ENCODE data around the gene LMAN1. TPM values are rescaled to one million over a fixed set of nuclear protein-coding genes. Genes with fewer than 3 reads are reported as not detected.

LMAN1 gene
- total and polyA plus RNA-seq, 2 of the 13 experiments (the other 11 are each of a cell fraction or from before 2014, with no cell fraction given), result 127 to 131 TPM

- TF ChIP-seq ZNF773 (CRISPR knock-in tag; IDR thresholded peaks at IDR 0.05; ENCODE audit: borderline replicate concordance) (no peak), SCMH1 (CRISPR knock-in tag; IDR thresholded peaks at IDR 0.05; ENCODE audit: borderline replicate concordance) (no peak)
- TF ChIP-seq, protein P1, sequence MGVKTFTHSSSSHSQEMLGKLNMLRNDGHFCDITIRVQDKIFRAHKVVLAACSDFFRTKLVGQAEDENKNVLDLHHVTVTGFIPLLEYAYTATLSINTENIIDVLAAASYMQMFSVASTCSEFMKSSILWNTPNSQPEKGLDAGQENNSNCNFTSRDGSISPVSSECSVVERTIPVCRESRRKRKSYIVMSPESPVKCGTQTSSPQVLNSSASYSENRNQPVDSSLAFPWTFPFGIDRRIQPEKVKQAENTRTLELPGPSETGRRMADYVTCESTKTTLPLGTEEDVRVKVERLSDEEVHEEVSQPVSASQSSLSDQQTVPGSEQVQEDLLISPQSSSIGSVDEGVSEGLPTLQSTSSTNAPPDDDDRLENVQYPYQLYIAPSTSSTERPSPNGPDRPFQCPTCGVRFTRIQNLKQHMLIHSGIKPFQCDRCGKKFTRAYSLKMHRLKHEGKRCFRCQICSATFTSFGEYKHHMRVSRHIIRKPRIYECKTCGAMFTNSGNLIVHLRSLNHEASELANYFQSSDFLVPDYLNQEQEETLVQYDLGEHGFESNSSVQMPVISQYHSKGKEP (CRISPR knock-in tag; IDR thresholded peaks at IDR 0.05), result no peak
Observed at GRCh38 chr18:59385191-59385590, 26.1 kb upstream of the LMAN1 start (continued).

GRCh38 chr18:59383851-59384250 is 24.8 kb upstream of the LMAN1 start:
- no peak overlapping the region for H3K4me2 ChIP-seq (ENCODE audit: low read depth, low read length)
- H3K9me3 ChIP-seq (ENCODE audit: low read length), result no peaks in the 10 kb centered on the region
- in situ Hi-C loops (cut with HindIII; ENCODE audit: extremely low pct_ligation_motif_present, low pct_unique_long_range_greater_than_20kb), result no loop called here
- peaks cover 0 to 21% of the 10 kb centered on the region in 2 experiments; a peak in 2 of 5 replicates for H3K27me3 ChIP-seq (ENCODE audit: control insufficient read depth in 1 of 2, insufficient read depth in 2 of 2, low read length in 2 of 2)
- no peak for TF ChIP-seq MED1 (CRISPR knock-in tag; IDR thresholded peaks at IDR 0.05)
- no peak for TF ChIP-seq YY1 (IDR thresholded peaks at IDR 0.05; ENCODE audit: insufficient read depth, insufficient replicate concordance, low read depth, low read length)
- TF ChIP-seq RFXAP (CRISPR knock-in tag; IDR thresholded peaks at IDR 0.05; ENCODE audit: borderline replicate concordance), result no peak
- TF ChIP-seq CREB1 (IDR thresholded peaks at IDR 0.05), result no peak
- TF ChIP-seq CREB1 (CRISPR knock-in tag; IDR thresholded peaks at IDR 0.05), result no peak
- no peak for TF ChIP-seq POLR2AphosphoS2 (IDR thresholded peaks at IDR 0.05; ENCODE audit: low read depth, low read length)
- no peak for TF ChIP-seq SMAD9 (CRISPR knock-in tag; IDR thresholded peaks at IDR 0.05)
- no peak for TF ChIP-seq IKZF4 (CRISPR knock-in tag; IDR thresholded peaks at IDR 0.05; ENCODE audit: borderline replicate concordance, low read depth, not compliant biosample characterization)
- no peaks in the 10 kb centered on the region for H3K36me3 ChIP-seq (replicated peaks in 1 of 2; ENCODE audit: control insufficient read depth in 1 of 2, insufficient read depth in 2 of 2, low read length in 2 of 2)
- H2AFZ ChIP-seq (ENCODE audit: low read length), result no peak overlapping the region
- no peak for DNase-seq (ENCODE audit: low spot score)
- H3K79me2 ChIP-seq (ENCODE audit: insufficient read depth, low read length), result no peaks in the 10 kb centered on the region
- FAIRE-seq, result no peak
- H3K4me1 ChIP-seq (ENCODE audit: insufficient read depth, low read length), result no peaks in the 10 kb centered on the region
- BruUV-seq (replicated peaks), result no TSS peak
- H3K4me3 ChIP-seq (replicated peaks in 1 of 3; ENCODE audit: insufficient read depth in 1 of 3, low read depth in 2 of 3, low read length in 3 of 3), result no peak overlapping the region
- H3K27ac ChIP-seq (ENCODE audit: extremely low read length, insufficient read depth, low read length), result no peak overlapping the region
- WGBS (ENCODE audit: low lambda C conversion rate), result 56% methylated on average over 6 of the region's 6 CpGs
- intact Hi-C loops (cut with micrococcal nuclease; ENCODE audit: unreplicated experiment), result no loop called here
- no peak for ATAC-seq
- POLR2A ChIA-PET, result no interaction called here
- H4K20me1 ChIP-seq (ENCODE audit: insufficient read depth, low read length), result no peaks in the 10 kb centered on the region
- CTCF ChIA-PET (ENCODE audit: low intra/inter-chr PET ratio, low total read pairs), result no interaction called here
- no peak overlapping the region for H3K9ac ChIP-seq (ENCODE audit: insufficient read depth, low read depth, low read length)
